WERI-Rb-1 (cell line): Measurements from ENCODE around the gene PIEZO2.

Experiments
- DNase-seq: peaks from one replicate; pipeline ENCODE4 v3.0.0-alpha.2; 2020
- H3K27ac ChIP-seq: fragments of 250-450 bp; sonication (Bioruptor Pico); 2 replicates; pipeline ENCODE4 v1.5.1; 2020; ENCODE audit warnings: mild to moderate bottlenecking, moderate library complexity
- H3K27me3 ChIP-seq: fragments of 250-450 bp; sonication (Bioruptor Pico); 2 replicates; pipeline ENCODE4 v1.5.1; 2021; ENCODE audit warnings: mild to moderate bottlenecking, low read depth, moderate library complexity; ENCODE audit not compliant: insufficient read depth, severe bottlenecking
- H3K36me3 ChIP-seq: fragments of 250-450 bp; sonication (Bioruptor Pico); 2 replicates; pipeline ENCODE4 v1.5.1; 2020; ENCODE audit warnings: mild to moderate bottlenecking, moderate library complexity
- H3K4me3 ChIP-seq: 2 replicates; pipeline ENCODE4 v1.5.1; 2011; ENCODE audit warnings: low read depth, mild to moderate bottlenecking, control low read depth, low read length
- H3K9me3 ChIP-seq: fragments of 250-450 bp; sonication (Bioruptor Pico); 2 replicates; pipeline ENCODE4 v1.5.1; 2021; ENCODE audit warnings: mild to moderate bottlenecking, moderate library complexity; ENCODE audit not compliant: severe bottlenecking
- TF ChIP-seq, protein P1 (sequence below): IDR thresholded peaks from 2 replicates; pipeline ENCODE4 v1.5.1; 2011; ENCODE audit warnings: low read depth, mild to moderate bottlenecking, control low read depth, inconsistent platforms, low read length

The PIEZO2 gene

DNA sequence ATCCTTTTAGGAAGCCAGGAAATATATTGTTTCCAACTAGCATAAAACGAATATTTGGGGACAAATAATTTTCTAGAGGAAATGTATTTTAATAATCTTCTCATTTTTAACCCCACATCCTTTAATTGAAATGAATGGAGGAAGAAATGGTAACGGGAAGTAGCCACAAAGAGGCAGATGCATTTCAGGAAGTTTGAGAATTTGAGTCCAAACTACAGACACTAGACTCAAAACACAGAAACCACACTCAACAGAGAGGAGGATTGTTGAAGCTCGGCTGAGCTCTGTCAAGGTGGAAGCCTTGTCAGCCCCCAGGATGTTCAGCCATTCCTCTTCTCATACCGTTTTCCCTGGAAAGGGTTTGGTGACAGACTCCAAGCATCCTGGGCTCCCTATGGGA, 335.0 kb downstream of the PIEZO2 start:
- Histone ChIP-seq H3K9me3 (no peaks in the 10 kb centered on the region), H3K27me3 (peaks cover 6% of the 10 kb centered on the region), H3K4me3 (no peak overlapping the region), H3K36me3 (no peaks in the 10 kb centered on the region), H3K27ac (no peak overlapping the region)
- DNase-seq = no peak
- TF ChIP-seq, protein P1, sequence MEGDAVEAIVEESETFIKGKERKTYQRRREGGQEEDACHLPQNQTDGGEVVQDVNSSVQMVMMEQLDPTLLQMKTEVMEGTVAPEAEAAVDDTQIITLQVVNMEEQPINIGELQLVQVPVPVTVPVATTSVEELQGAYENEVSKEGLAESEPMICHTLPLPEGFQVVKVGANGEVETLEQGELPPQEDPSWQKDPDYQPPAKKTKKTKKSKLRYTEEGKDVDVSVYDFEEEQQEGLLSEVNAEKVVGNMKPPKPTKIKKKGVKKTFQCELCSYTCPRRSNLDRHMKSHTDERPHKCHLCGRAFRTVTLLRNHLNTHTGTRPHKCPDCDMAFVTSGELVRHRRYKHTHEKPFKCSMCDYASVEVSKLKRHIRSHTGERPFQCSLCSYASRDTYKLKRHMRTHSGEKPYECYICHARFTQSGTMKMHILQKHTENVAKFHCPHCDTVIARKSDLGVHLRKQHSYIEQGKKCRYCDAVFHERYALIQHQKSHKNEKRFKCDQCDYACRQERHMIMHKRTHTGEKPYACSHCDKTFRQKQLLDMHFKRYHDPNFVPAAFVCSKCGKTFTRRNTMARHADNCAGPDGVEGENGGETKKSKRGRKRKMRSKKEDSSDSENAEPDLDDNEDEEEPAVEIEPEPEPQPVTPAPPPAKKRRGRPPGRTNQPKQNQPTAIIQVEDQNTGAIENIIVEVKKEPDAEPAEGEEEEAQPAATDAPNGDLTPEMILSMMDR = no peak

DNA sequence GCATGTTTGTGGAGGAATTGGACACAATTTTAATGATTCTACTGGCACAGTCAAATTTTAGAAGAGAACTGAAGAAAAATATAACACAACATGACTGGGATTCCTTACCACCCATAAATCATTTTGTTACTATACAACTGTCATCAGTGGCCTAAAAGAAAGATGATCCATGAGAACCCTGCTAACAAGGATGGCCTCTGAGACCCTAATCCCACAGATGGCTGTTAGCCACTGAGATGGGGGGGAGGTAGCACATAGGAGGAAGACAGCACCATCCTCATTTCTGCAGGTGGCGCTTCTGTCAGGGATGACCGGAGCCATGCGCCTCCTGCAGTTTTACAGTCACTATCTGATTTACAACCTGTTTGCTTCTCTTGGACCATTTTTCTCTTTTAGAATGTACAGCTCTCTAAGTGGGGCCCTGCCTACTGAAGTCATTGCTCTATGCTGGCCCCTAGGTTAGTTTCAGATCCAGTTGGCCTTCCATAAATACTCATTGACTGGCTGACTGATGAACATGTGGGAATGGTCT, 343.7 kb downstream of the PIEZO2 start:
- H3K9me3 ChIP-seq = no peaks in the 10 kb centered on the region
- no peak overlapping the region for H3K4me3 ChIP-seq
- TF ChIP-seq, protein P1 = no peak
- no peak for DNase-seq
- H3K27ac ChIP-seq = no peak overlapping the region
- H3K36me3 ChIP-seq = no peaks in the 10 kb centered on the region
- H3K27me3 ChIP-seq = no peaks in the 10 kb centered on the region

DNA sequence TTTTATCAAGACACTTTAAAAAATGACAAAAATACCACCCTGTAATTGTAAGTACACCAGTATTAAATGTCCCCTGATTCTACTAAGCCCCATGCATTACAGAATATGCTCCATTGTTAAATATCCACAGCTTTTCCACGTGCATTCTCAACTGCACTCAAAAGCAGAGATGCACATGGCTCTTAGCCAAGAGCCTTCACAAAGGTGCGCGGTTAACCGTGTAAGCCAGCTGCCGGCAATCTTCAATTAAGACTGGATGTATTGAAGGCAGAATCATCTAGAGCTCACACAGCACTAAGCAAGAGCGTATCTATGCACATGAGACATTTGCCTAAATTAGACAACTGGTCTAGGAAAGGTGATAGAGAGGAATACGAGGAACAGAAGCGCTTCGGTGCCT, 345.2 kb downstream of the PIEZO2 start:
- H3K36me3 ChIP-seq = no peaks in the 10 kb centered on the region
- no peak overlapping the region for H3K27ac ChIP-seq
- no peaks in the 10 kb centered on the region for H3K9me3 ChIP-seq
- no peak for DNase-seq
- H3K27me3 ChIP-seq = no peaks in the 10 kb centered on the region
- TF ChIP-seq, protein P1 = no peak
- no peak overlapping the region for H3K4me3 ChIP-seq

DNA sequence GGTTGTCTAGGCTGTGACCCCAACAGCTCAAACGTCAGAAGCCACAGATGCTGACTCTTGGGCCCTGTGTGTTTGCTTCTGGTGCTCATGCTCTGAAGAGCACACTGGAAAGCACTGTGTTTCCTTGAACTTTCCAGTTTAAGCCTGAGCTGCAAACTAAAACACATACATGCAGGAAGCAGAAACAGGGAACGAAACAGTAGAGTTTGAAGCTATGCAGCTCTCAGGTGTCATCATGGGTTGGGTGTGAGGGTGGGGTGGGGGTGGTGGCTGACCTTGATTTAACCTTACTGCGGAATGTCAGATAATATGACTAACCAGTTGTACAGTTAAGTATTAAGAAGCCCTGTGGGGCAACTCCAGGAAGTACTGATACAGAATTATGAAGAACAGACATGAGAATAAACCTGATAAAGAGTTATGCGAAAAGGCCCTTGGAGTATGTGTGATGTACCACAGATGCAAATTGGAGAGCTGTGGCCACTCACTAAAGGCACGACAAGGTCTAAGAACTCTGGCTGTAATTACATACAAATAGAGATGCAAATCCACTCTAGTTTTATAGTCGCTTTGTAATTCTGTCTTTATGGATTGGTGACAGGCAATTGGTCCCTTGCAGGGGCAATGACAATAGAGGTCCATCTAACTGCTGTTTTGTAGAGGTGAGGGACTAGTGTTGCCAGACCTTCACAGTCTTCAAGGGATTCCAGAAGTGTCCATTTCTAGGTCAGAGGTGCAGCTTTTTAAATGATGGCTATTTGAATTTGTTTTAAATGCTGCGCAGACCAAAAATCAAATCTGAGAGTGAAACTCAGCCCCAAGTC, 350.4 kb downstream of the PIEZO2 start:
- Histone ChIP-seq H3K27ac (no peak overlapping the region), H3K36me3 (no peaks in the 10 kb centered on the region), H3K27me3 (peaks cover 3% of the 10 kb centered on the region), H3K4me3 (no peak overlapping the region), H3K9me3 (no peaks in the 10 kb centered on the region)
- TF ChIP-seq, protein P1 = no peak
- DNase-seq = no peak

DNA sequence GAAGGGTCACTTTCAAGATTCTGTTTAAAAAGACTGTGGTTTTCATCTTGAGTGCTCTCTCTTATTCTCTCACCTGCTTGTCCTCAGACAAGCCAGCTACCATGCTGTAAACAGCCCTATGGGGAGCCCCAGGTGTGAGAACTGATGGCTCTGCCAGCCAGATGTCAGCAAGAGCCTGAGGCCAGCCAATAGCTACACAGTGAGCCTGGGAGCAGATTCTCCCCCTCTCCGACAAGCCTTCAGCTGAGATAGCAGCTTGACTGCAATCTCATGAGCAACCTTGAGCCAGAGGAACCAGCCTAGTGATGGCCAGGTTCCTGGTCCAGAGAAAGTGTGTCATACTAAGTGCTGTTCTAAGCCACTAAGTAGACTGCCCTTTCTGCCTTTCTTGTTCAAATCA, 351.5 kb downstream of the PIEZO2 start:
- H3K36me3 ChIP-seq = no peaks in the 10 kb centered on the region
- no peaks in the 10 kb centered on the region for H3K9me3 ChIP-seq
- H3K4me3 ChIP-seq = no peak overlapping the region
- TF ChIP-seq, protein P1 = no peak
- H3K27ac ChIP-seq = no peak overlapping the region
- no peak for DNase-seq
- peaks cover 3% of the 10 kb centered on the region for H3K27me3 ChIP-seq
